Erythroblast (primary cell): ENCODE data around the gene DYNLRB2.

Source experiments
- DNase-seq, 2 experiments: peaks; one replicate each; lab custom pipeline; 2025; lab: John Stamatoyannopoulos, UW
- GATA1 ChIP-seq: IDR thresholded peaks from 2 replicates; pipeline ENCODE4 v1.6.1; 2011; ENCODE audit warnings: low read depth, mild to moderate bottlenecking, control low read depth, low read length, moderate library complexity
- POLR2A ChIP-seq: IDR thresholded peaks from 2 replicates; pipeline ENCODE4 v1.6.1; 2011; ENCODE audit warnings: mild to moderate bottlenecking, low read length

Gene DYNLRB2

GRCh38 chr16:80570106-80570478 lies 29.3 kb downstream of the DYNLRB2 start:
- TF ChIP-seq GATA1 (no peak), POLR2A (no peak)
- no peak for DNase-seq

GRCh38 chr16:80573700-80574120 lies 32.9 kb downstream of the DYNLRB2 start:
- no peak for DNase-seq
- TF ChIP-seq POLR2A (no peak), GATA1 (no peak)

GRCh38 chr16:80576343-80576912 lies 35.6 kb downstream of the DYNLRB2 start:
- DNase-seq = no peak
- TF ChIP-seq GATA1 = no peak
- no peak for TF ChIP-seq POLR2A

- no peak for DNase-seq
- no peak for TF ChIP-seq GATA1
- no peak for TF ChIP-seq POLR2A
Observed at GRCh38 chr16:80577485-80578280, 36.9 kb downstream of the DYNLRB2 start.

- TF ChIP-seq GATA1 (no peak), POLR2A (no peak)
- no peak for DNase-seq
Observed at GRCh38 chr16:80580109-80580832, 39.5 kb downstream of the DYNLRB2 start.

GRCh38 chr16:80583466-80583865 lies 42.7 kb downstream of the DYNLRB2 start:
- TF ChIP-seq GATA1 = no peak
- no peak for TF ChIP-seq POLR2A
- no peak for DNase-seq

- TF ChIP-seq GATA1 (no peak), POLR2A (no peak)
- no peak for DNase-seq
Observed at GRCh38 chr16:80585764-80586163, 45.0 kb downstream of the DYNLRB2 start.

- DNase-seq = no peak
- TF ChIP-seq GATA1 (no peak), POLR2A (no peak)
Observed at GRCh38 chr16:80586476-80586875, 45.7 kb downstream of the DYNLRB2 start.

GRCh38 chr16:80587071-80587470 lies 46.3 kb downstream of the DYNLRB2 start:
- no peak for DNase-seq
- no peak for TF ChIP-seq POLR2A
- no peak for TF ChIP-seq GATA1

- DNase-seq = no peak
- TF ChIP-seq GATA1 (no peak), POLR2A (no peak)
Observed at GRCh38 chr16:80591071-80591915, 50.5 kb downstream of the DYNLRB2 start.

- no peak for DNase-seq
- TF ChIP-seq GATA1 (no peak), POLR2A (no peak)
Observed at GRCh38 chr16:80592273-80592672, 51.5 kb downstream of the DYNLRB2 start.

- TF ChIP-seq POLR2A (no peak), GATA1 (no peak)
- DNase-seq = no peak
Observed at GRCh38 chr16:80594756-80595155, 54.0 kb downstream of the DYNLRB2 start.

- no peak for DNase-seq
- no peak for TF ChIP-seq GATA1
- no peak for TF ChIP-seq POLR2A
Observed at GRCh38 chr16:80596507-80597207, 55.9 kb downstream of the DYNLRB2 start.
